C4-2B (cell line): ENCODE data around the gene WDR18.

Experiments
- CTCF ChIP-seq: fragments of 450-650 bp; conservative IDR thresholded peaks from 2 replicates; pipeline ENCODE4 v1.5.1; 2017; ENCODE audit warnings: mild to moderate bottlenecking
- ZFX ChIP-seq: fragments of 450-650 bp; IDR thresholded peaks from 2 replicates; pipeline ENCODE4 v1.6.1; 2017

GRCh38 chr19:966485-967088 lies 17.6 kb upstream of the WDR18 start:
- no peak for TF ChIP-seq CTCF
- no peak for TF ChIP-seq ZFX
